Embryonic facial prominence (tissue), 1 donor: ENCODE data around the gene MGST2.
"Not testable (repeated sequence)": the region's sequence is repeated elsewhere in the genome, so short reads cannot be mapped to it uniquely, and the experiment has no call there.

ENCODE experiments used
- DNase-seq: peaks from one replicate; pipeline ENCODE4 v3.0.0-alpha.2; 2016; ENCODE audit errors: extremely low spot score

Gene MGST2

DNA sequence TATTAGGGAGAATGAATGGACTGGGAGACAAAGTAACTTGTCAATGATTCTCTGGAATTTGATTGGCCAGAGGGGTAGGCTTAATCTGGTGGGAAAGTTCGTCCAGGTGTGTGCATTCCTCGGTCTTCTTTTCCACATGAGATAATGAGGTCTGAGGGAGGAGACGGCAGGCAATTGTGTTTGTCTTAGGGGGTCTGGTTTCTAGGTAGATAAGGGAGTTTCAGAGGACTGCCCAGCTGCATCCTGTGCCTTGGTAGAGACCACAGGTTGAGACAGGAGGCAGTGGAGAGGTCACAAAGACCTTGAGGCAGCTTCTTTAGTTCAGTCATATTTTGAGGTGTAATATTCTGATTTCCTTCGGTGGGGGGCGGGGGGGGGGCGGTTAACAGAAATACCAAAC, 4.3 kb downstream of the MGST2 start:
- no peak for DNase-seq

DNA sequence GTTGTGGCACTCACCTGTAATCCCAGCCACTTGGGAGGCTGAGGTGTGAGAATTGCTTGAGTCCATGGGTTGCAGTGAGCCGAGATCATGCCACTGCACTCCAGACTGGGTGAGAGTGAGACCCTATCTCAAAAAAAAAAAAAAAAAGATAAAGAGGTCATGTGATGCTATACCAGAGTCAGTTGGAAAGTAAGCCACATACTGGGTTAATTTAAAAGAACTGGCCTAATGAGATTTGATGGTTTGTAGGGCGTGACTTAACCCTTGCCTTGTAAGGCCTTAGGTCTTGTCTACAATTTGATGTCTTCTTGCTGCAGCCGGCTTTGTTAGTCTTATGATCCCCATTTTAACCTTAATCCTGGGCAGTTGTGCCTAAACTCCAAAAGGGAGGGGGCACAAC, 5.2 kb downstream of the MGST2 start:
- DNase-seq = no peak

DNA sequence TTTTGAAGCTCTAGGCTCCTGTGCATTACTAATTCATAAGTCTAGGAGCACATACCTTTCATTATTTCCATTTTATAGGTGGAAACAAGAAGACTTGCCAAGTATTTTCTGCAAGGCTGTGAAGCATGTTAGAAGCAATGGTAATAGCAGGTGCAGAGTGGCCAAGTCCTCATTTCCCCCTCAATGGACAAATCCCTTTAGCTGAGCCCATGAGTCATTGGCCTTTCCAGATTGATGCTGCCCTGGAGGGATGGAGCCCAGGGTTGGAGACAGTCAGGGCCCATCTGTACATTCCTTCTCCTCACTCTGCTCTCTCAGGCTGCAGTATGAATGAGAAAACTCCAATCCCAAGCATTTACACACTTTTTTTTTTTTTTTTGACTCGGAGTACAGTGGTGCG, 6.6 kb downstream of the MGST2 start:
- no peak for DNase-seq

DNA sequence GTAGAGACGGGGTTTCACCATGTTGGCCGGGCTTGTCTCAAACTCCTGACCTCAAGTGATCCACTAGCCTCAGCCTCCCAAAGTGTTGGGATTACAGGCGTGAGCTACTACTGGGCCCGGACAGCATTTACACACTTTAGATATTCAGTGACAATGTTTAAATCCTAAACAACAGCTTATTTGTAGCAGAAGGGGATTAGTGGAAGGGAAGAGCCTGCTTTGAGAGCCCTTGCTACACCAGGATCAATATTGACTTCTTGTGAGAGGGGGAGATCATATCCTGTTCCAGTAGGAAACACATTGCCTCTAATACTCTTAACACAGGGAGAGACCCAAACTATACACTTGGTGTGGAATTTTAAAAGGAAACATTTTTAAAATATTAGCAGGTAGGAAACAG, 7.1 kb downstream of the MGST2 start:
- DNase-seq = no peak

DNA sequence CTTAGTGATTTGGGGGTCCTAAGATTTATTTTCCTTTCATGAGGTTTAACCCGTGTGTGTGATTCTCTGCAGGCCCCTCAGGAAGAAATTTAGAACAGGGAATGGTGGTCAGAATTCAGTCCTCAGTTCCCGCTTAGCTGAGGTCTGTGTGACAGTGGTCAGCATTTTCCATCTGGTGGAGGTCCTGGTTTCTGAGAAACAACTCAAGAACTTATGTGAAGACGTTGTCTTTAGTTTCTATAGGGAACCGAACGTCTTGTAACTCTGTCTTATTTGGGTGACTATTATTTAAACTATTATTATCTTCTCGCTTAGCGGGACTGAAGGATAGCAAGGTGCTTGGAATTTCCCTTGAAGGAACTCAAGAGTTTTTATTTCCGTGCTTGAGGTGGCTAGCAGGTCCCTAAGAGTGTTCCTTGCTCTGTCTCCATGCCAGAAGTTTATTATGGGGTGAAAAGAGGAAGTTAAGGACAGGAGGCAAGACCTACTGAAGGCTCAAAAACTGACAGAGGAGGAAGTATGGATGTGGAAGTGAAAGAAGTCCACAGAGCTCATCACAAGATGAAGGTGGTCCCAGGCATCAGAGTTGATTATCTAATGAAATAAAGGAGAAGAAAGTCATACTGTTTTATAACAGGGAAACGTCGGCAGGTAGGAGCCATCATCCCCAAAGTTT, 9.4 kb downstream of the MGST2 start:
- no peak for DNase-seq

DNA sequence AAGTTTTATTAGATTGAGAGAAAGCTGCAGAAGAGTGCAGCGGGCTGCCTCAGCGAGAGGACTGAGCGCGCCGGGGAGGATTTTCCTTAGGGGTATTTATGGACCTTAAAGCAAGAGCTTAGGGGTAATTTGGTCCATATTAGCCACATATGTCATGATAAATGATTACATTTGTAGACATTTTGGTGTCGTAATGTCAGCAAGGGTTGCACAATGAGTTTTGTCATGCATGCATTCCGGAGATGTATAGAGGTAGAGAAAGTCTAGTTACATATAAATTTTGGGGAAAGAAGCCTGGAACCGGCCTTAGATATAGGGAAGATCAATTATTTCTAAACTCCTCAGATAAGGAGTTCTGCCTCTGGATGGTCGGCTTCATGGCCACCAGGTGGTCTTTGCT, 10.0 kb downstream of the MGST2 start:
- no peak for DNase-seq

DNA sequence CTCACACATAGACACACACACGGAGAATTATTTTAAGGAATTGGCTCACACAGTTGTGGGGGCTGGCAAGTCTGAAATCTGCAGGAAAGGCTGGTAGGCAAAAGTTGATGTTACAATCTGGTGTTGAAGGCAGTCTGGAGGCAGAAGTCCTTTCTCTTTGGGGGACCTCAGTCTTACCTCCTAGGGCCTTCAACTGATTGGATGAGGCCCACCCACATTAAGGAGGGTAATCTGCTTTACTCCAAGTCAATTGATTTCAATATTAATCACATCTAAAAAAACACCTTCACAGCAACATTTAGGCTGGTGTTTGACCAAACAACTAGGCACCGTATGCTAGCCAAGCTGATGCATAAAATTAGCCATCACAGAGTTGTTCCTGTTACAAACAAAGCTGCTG, 10.7 kb downstream of the MGST2 start:
- no peak for DNase-seq

DNA sequence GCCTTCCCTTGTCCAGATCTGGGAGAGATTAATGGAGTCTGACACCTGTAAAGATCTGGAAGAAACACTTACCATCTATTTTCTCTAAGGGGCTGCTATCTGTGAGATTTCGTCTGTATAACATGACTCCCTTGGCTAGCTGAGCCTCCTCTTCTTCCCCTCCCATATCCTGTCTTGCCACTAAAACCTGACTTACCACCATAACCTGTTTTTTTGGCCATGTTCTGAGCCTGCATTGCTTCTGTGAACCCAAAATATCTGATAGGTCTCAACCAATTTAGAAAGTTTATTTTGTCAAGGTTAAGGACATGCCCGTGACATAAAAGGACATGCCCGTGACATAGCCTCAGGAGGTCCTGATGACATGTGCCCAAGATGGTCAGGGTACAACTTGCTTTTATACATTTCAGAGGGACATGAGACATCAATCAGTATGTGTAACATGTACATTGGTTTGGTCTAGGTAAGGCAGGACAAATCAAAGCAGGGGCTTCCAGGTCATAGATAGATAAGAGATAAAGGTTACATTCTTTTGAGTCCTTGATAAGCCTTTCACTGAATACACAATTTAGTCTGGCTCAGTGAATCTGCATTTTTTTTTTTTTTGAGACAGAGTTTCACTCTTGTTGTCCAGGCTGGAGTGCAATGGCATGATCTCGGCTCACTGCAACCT, 11.4 kb downstream of the MGST2 start:
- DNase-seq = no peak

DNA sequence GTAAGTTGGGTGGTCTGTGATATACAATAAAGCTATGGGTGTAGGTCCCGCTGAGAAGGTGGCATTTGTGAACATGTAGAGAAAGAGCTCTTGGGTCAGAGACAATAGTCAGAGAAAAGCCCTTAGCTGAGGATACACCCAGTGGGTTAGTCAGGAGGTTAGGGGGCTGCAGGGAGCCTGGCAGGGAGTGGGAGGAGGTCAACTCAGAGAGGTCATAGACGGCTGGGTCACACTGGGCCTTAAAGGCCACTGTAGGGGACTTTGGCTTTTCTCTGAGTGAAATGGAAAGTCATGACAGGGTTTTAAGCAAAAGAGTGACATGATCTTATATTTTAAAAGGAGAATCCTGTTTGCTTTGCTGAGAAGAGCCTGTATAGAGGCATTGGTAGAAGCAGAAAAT, 16.7 kb downstream of the MGST2 start:
- DNase-seq = no peak

DNA sequence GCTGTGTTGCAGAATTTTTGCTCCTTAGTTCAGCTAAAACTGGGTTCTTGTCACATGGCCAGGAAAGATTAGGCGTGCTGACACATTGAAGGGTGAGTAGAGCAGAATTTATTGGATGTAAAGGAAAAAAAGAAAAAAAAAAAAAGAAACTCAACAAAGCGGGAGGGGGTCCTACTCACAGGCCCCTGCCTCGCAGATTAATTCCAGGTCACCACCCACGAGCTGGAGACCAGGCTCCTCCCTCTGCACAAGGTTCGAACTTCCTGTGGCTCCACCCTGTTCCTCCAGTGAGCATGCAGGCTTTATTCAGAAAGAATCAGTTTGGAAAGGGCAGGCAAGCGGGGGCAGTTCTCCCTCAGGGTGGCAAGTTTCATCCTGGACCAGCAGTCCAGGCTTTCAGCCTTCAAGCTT, 17.1 kb downstream of the MGST2 start:
- no peak for DNase-seq

DNA sequence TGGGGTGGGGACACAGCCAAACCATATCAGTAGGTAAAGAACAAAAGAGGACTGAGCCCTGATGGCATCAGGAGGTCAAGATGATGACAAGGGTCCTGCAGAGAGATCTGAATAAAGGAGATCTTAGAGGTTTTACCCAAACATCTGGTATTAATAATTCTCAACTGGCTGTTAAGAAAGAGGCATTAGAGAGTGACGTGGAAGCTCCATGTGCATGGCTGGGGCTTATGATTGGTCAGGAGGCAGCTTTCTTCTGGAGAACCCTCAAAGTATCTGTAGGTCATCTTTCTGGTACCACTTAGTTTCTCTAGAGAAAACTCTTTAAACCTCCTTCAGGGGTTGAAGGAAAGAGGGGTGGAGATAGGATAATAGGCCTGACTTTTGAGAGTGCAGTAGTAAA, 18.7 kb downstream of the MGST2 start:
- DNase-seq = no peak

DNA sequence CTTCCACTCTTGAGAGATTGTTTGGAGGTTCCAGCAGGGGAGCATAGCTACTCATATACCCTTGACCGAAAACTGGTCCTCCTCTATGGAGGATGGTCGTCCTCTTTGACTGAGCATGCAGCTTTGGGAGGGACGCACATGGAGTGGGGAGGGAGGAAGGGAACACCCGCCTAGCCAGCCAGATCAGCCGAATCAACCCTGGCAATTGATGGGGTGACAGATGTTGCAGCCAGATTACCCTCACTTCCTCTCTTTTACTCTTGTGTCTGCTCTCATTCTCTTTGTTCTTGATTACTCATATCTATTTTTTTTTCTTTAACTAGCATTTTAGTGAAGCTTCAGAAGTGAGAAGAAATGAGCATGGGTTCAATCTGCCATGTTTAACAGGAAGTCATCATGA, 19.6 kb downstream of the MGST2 start:
- DNase-seq = no peak

DNA sequence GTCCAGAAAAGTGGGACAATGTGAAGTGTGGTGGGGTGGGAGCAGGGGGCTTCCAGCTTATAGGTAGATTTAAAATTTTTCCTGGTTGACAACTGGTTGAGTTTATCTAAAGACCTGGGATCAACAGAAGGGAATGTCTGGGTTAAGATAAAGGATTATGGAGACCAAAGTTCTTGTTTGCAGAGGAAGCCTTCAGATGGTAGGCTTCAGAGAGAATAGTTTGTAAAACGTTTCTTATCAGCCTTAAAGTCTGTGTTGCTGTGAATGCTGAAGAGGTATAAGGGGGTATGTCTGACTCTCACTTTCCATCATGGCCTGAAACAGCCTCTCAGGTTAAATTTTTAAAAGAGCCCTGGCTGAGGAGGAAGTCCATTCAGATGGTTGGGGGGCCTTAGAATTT, 20.5 kb downstream of the MGST2 start:
- DNase-seq = no peak

DNA sequence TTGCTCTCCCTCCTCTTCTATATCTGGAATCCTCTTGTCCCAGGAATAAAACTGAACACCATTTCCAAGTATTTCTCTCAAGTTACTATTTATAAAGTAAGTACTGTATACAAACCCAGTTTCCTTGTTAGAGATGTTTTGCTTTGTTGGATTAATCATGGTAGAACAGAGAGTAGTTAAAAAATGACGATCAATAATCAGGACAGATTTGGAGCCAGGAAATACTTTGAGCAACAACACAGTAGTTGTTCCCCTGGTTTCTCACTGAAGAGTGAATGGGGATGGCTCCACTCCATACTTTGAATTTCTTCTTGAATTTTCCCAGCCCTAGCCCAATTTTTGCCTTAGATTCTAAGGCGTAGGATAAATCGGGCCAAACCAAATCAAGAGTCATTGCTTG, 21.4 kb downstream of the MGST2 start:
- no peak for DNase-seq

DNA sequence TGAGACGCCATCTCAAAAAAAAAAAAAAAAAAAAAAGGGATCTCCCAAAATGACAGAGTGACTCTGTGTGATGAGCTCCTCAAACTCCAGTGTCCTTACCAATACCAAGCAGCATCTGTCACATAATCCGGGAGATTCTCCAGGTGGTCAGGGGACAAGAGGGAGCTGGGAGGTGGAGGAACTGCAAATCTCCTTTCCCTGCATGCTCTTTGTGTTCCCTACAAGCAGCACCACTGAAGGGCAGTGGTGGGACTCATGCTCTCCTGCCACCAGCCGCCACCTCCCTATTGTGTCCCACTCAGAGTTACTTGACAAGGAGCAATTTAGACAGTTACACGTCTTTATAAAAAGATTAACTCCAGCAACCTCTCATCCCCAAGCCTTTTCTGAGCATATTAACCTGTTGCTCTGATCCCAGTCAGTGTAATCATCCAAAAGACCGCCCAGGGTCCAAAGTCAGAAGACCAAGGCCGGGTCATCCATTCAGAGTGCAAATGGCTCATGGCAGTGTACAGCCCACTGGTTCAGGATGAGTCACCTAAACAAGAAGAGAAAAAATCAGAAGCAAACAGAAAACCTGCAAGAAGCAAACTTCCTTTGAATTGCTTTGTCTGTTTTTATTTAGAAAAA, 23.6 kb downstream of the MGST2 start:
- no peak for DNase-seq

DNA sequence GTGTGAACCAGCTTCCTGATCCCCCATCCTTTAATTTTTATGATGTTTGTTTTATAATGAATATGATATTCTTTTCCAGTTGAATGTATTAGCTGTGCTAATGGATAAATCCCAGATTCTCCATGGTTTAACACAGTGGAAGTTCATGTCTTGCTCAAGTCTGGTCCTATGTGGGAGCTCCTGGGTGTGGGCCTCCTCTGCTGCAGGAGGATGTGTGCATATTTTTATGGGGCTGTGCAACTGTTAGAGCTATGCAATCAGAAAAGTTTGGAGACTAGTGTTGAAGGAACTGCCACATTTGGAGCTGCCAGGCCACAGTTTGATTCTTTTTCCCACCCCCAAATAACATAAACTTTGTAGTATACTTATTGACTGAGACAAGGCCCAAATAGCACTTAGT, 24.8 kb downstream of the MGST2 start:
- DNase-seq = no peak

DNA sequence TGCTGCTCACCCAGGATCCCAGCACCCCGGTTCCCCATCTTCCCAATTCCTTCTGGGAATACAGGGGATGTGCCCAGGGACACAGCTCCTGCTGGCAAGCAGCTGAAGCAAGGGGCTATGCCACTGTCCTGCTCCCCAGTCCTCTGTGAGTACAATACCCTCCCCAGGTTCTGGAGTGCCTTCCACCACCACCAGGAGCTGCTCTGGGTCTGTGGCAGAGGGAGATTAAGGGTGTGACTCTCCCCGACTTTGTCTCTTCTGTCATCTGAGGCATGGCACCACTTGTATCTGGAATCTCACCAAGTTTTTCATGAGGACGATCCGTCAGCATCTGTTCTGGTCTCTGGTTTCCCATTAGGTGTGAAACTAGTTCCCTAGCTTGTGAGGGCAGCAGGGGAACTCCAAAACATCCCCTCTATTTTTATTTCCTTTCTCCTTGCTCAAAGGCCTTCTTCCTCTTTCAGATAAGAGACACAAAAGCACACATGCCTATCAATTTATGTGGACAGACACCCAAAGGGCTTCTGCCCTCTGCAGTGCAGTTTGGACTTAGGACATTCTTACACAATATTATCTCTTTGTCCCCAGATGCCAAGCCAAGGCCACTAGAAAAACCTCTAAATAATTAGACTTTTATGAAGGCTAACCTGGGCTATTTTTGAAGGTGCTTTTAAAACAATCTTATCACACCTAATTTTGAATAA, 26.8 kb downstream of the MGST2 start:
- no peak for DNase-seq

DNA sequence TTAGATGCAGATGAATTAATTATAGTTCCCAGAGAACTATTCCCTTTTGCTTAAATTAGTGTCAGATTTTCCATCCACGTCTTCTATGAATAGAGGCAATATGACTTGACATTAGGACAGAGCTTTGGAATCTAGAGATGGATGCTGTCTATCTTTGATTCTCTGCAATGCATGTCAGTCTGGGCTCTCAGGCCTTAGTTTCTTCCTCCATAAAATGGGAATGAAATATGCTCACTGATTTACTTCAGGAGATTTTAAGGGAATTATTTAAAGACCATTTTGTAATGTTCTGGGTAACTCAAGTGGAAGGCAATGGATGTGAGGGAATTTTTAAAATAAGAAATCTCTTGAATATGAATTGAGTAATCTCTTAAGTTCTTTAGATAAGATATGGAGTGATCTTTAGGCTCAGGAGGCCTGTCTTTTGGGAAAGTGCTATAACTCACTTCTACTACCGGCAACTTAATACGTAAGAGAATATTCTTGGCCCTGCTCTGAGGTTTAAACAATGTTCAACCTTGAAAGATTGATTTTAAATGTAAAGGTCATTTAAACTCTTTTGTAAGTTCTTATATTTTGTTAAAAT, 29.0 kb downstream of the MGST2 start:
- no peak for DNase-seq

DNA sequence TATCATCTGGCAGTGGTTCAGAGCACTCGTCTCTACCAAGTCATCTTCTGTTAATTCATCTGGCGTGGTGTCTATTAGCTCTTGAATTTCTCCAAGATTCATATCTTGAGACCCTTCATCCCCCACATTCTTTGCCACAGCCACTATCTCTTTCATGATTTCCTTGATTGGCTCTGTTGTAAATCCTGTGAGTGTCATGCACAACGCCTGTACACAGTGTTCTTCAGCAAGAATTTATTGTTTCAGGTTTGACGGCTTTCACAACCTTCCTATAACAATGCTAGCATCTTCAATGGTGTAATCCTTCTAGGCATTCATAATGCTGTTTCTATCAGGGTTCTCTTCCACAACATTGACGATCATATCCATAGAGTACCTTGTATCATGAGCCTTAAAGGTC, 30.9 kb downstream of the MGST2 start:
- DNase-seq = no peak

DNA sequence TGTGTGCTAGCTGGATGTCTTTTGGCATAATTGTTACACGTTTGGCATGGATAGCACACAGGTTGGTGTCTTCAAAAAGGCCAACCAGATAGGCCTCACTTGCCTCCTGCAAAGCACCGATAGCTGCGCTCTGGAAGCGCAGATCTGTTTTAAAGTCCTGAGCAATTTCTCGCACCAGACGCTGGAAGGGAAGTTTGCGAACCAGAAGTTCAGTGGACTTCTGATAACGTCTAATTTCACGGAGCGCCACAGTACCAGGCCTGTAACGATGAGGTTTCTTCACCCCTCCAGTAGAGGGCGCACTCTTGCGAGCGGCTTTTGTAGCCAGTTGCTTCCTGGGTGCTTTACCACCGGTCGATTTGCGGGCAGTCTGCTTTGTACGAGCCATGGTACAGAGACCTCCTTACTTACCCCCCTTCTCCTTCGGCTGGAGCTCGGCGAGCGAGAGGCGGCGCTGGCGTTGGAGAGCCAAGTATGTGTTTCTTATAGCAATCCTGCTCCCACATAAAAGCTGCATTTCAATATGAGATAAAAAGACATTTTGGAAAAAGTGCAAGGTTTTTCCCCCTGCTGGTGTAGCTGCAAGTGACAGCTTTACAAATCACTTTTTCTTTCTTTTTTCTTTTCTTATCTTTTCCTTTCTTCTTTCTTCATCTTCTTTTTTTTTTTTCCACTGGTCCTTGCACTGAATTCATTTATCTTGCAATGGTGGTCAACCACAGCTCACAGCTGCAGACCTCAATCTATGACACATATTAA, 32.7 kb downstream of the MGST2 start:
- DNase-seq = not testable (repeated sequence)

DNA sequence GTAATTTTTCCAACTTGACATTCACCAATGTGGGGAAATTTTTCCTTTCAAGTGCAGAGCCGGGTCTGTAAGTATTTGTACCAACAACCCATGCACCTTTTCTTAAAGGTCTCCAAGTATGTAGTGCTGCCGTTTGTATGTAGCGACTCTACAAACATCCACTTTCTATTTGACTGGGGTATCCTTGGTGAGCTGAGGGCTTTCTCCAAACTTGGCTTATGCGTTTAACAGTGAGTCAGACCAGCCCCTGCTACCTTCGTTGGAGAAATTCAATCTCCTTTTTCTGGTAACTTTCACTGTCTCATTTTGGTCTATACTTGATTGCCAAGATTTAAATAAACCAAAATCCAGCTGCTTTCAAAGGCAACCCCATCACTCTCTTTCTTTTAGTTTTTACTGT, 34.9 kb downstream of the MGST2 start:
- no peak for DNase-seq
